ENCODE results near the gene MRPL55.

MRPL55 gene

DNA sequence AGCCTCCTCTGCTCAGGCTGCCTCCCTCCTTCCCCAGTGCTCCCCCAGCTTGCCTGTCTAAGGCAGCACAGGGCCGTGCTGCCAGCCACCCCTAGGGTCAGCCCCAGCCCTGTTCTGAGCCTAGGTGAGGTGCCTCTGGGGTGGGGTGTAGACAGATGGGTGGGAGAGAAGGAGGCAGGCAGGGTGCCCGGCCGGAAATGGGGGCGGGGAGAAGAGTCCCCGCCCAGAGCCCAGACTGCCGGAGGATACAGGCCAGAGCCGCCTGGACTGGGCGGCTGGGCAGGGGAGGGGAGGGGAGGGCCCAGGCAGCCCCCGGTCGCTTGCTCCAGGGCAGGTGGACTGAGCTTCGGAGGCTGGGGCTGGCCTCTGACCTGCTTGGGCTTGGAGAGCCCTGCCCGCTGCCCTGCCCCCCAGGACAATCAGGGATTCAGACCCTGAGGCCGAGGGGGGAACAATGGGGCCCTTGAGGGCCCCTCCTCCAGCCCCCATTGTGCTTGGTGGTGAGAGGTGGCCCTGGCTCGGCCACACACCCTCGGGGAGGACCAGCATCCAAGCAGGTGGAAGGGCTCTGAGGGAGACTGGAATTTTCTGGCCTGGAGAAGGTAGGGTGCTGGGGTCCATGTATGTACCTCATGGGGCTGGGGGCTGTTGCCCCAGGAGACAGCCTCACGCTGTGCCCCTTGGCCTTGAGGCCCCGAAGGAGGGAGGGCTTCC, 40.5 kb upstream of the MRPL55 start, which contains the start of gene GJC2:
GJC2 (plus strand) TSS at position 525 of the 714 bp plus-strand sequence. CDS start 7,829 bp downstream, outside the sequence.
- peak; percentile 5 for ATAC-seq
- TF ChIP-seq GLIS3 (CRISPR knock-in tag; IDR thresholded peaks at IDR 0.05) (no peak), PPARA (CRISPR knock-in tag; IDR thresholded peaks at IDR 0.05; ENCODE audit: borderline replicate concordance) (no peak), TOX (CRISPR knock-in tag; IDR thresholded peaks at IDR 0.05; ENCODE audit: borderline replicate concordance) (no peak), ZNF565 (CRISPR knock-in tag; conservative IDR thresholded peaks at IDR 0.05; ENCODE audit: low read depth) (no peak), ISL1 (CRISPR knock-in tag; IDR thresholded peaks at IDR 0.05) (no peak), ZFP3 (CRISPR knock-in tag; IDR thresholded peaks at IDR 0.05) (no peak), OSR1 (CRISPR knock-in tag; IDR thresholded peaks at IDR 0.05) (no peak), ESRRG (CRISPR knock-in tag; IDR thresholded peaks at IDR 0.05) (no peak), ZFP30 (CRISPR knock-in tag; IDR thresholded peaks at IDR 0.05) (no peak), ZNF70 (CRISPR knock-in tag; IDR thresholded peaks at IDR 0.05) (no peak), ZC3H10 (CRISPR knock-in tag; IDR thresholded peaks at IDR 0.05) (no peak)
- TF ChIP-seq, protein P1, sequence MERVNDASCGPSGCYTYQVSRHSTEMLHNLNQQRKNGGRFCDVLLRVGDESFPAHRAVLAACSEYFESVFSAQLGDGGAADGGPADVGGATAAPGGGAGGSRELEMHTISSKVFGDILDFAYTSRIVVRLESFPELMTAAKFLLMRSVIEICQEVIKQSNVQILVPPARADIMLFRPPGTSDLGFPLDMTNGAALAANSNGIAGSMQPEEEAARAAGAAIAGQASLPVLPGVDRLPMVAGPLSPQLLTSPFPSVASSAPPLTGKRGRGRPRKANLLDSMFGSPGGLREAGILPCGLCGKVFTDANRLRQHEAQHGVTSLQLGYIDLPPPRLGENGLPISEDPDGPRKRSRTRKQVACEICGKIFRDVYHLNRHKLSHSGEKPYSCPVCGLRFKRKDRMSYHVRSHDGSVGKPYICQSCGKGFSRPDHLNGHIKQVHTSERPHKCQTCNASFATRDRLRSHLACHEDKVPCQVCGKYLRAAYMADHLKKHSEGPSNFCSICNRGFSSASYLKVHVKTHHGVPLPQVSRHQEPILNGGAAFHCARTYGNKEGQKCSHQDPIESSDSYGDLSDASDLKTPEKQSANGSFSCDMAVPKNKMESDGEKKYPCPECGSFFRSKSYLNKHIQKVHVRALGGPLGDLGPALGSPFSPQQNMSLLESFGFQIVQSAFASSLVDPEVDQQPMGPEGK (CRISPR knock-in tag; IDR thresholded peaks at IDR 0.05; ENCODE audit: borderline replicate concordance), result no peak
- TF ChIP-seq, protein P2, sequence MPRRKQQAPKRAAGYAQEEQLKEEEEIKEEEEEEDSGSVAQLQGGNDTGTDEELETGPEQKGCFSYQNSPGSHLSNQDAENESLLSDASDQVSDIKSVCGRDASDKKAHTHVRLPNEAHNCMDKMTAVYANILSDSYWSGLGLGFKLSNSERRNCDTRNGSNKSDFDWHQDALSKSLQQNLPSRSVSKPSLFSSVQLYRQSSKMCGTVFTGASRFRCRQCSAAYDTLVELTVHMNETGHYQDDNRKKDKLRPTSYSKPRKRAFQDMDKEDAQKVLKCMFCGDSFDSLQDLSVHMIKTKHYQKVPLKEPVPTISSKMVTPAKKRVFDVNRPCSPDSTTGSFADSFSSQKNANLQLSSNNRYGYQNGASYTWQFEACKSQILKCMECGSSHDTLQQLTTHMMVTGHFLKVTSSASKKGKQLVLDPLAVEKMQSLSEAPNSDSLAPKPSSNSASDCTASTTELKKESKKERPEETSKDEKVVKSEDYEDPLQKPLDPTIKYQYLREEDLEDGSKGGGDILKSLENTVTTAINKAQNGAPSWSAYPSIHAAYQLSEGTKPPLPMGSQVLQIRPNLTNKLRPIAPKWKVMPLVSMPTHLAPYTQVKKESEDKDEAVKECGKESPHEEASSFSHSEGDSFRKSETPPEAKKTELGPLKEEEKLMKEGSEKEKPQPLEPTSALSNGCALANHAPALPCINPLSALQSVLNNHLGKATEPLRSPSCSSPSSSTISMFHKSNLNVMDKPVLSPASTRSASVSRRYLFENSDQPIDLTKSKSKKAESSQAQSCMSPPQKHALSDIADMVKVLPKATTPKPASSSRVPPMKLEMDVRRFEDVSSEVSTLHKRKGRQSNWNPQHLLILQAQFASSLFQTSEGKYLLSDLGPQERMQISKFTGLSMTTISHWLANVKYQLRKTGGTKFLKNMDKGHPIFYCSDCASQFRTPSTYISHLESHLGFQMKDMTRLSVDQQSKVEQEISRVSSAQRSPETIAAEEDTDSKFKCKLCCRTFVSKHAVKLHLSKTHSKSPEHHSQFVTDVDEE (CRISPR knock-in tag; IDR thresholded peaks at IDR 0.05), result no peak

DNA sequence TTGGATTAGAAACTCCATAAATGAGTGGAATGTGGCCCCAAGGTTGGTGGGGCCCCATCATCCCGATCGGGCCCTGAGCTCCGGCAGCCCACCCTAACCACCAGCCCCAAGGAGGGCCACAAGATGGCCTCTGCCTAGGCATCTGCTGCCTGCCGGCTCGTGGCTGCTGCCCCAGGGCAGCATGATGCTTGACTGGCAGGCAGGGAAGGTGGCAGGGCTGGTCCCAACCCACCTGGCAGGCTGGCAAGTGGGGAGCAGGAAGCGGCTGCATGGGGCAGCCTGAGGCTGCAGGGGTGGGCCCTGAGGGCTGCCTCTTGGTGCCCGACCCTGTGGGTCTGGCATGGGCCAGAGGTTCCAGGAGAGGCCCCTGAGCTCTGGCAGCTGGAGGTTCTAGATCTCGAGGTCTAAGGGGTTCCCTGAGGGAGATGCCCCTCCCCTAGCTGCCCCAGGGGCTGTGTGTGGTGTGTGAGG, 39.9 kb upstream of the MRPL55 start:
- no peak for ATAC-seq

More for the DNA sequence above, 39.9 kb upstream of the MRPL55 start:
- TF ChIP-seq SNAI2 (CRISPR knock-in tag; IDR thresholded peaks at IDR 0.05) (no peak), ZFP3 (CRISPR knock-in tag; IDR thresholded peaks at IDR 0.05) (no peak), ZC3H10 (CRISPR knock-in tag; IDR thresholded peaks at IDR 0.05) (no peak), OSR1 (CRISPR knock-in tag; IDR thresholded peaks at IDR 0.05) (no peak), ARNTL (CRISPR knock-in tag; IDR thresholded peaks at IDR 0.05; ENCODE audit: borderline replicate concordance, low read depth) (no peak), ESRRG (CRISPR knock-in tag; IDR thresholded peaks at IDR 0.05) (no peak), PPARA (CRISPR knock-in tag; IDR thresholded peaks at IDR 0.05; ENCODE audit: borderline replicate concordance) (no peak), BACH2 (CRISPR knock-in tag; IDR thresholded peaks at IDR 0.05; ENCODE audit: borderline replicate concordance) (no peak), ISL1 (CRISPR knock-in tag; IDR thresholded peaks at IDR 0.05) (no peak), TOX (CRISPR knock-in tag; IDR thresholded peaks at IDR 0.05; ENCODE audit: borderline replicate concordance) (no peak), CSDC2 (CRISPR knock-in tag; IDR thresholded peaks at IDR 0.05) (no peak), ZFP30 (CRISPR knock-in tag; IDR thresholded peaks at IDR 0.05) (no peak), GLIS3 (CRISPR knock-in tag; IDR thresholded peaks at IDR 0.05) (no peak), RARB (CRISPR knock-in tag; IDR thresholded peaks at IDR 0.05) (no peak)
- TF ChIP-seq, protein P1 (CRISPR knock-in tag; IDR thresholded peaks at IDR 0.05; ENCODE audit: borderline replicate concordance), result no peak
- TF ChIP-seq, protein P3, sequence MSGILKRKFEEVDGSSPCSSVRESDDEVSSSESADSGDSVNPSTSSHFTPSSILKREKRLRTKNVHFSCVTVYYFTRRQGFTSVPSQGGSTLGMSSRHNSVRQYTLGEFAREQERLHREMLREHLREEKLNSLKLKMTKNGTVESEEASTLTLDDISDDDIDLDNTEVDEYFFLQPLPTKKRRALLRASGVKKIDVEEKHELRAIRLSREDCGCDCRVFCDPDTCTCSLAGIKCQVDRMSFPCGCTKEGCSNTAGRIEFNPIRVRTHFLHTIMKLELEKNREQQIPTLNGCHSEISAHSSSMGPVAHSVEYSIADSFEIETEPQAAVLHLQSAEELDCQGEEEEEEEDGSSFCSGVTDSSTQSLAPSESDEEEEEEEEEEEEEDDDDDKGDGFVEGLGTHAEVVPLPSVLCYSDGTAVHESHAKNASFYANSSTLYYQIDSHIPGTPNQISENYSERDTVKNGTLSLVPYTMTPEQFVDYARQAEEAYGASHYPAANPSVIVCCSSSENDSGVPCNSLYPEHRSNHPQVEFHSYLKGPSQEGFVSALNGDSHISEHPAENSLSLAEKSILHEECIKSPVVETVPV (CRISPR knock-in tag; IDR thresholded peaks at IDR 0.05), result no peak
- TF ChIP-seq, protein P4, sequence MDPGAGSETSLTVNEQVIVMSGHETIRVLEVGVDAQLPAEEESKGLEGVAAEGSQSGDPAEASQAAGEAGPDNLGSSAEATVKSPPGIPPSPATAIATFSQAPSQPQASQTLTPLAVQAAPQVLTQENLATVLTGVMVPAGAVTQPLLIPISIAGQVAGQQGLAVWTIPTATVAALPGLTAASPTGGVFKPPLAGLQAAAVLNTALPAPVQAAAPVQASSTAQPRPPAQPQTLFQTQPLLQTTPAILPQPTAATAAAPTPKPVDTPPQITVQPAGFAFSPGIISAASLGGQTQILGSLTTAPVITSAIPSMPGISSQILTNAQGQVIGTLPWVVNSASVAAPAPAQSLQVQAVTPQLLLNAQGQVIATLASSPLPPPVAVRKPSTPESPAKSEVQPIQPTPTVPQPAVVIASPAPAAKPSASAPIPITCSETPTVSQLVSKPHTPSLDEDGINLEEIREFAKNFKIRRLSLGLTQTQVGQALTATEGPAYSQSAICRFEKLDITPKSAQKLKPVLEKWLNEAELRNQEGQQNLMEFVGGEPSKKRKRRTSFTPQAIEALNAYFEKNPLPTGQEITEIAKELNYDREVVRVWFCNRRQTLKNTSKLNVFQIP (CRISPR knock-in tag; IDR thresholded peaks at IDR 0.05; ENCODE audit: borderline replicate concordance, low read depth), result no peak

Measured in SK-N-SH treated with all-trans-retinoic acid at 6 μM for 48 hours (cell line).